GM21381 (cell line): ENCODE measurements around the gene PODXL2.
"Not testable (repeated sequence)": the region's sequence is repeated elsewhere in the genome, so short reads cannot be mapped to it uniquely, and the experiment has no call there.

ENCODE experiments used
- ATAC-seq: cut with Tn5 transposase; IDR thresholded peaks from one replicate; pipeline ENCODE4 v1.9.1; 2021; ENCODE audit warnings: mild to moderate bottlenecking, moderate library complexity; ENCODE audit not compliant: unreplicated experiment

The PODXL2 gene

GRCh38 chr3:127674101-127674721 is 45.2 kb downstream of the PODXL2 start:
- ATAC-seq = no peak

- no peak for ATAC-seq
These were observed 45.8 kb downstream of the PODXL2 start for GRCh38 chr3:127674790-127675189.

- ATAC-seq = no peak
These were observed 46.8 kb downstream of the PODXL2 start for GRCh38 chr3:127675651-127676391.

GRCh38 chr3:127676456-127676855 is 47.5 kb downstream of the PODXL2 start:
- no peak for ATAC-seq

DNA sequence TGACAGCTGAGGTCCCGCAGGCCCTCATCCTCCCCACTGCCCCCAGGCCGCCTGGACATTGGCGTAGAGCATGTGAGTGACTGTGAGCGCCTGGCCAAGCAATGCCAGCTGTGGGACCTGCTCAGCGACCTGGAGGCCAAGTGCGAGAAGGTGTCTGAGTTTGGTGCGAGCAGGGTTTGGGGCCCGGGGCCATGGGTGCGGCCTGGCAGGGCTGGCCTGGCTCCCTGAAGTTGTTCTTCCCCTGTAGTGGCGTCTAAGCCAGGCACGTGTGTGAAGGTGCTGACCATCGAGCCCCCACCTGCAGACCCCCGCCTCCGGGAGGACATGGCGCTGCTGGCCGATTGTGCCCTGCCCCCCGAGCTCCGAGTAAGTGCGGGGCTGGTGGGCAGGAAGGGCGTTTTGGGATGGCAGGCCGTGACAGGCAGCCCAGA is 48.0 kb downstream of the PODXL2 start:
- ATAC-seq = no peak

DNA sequence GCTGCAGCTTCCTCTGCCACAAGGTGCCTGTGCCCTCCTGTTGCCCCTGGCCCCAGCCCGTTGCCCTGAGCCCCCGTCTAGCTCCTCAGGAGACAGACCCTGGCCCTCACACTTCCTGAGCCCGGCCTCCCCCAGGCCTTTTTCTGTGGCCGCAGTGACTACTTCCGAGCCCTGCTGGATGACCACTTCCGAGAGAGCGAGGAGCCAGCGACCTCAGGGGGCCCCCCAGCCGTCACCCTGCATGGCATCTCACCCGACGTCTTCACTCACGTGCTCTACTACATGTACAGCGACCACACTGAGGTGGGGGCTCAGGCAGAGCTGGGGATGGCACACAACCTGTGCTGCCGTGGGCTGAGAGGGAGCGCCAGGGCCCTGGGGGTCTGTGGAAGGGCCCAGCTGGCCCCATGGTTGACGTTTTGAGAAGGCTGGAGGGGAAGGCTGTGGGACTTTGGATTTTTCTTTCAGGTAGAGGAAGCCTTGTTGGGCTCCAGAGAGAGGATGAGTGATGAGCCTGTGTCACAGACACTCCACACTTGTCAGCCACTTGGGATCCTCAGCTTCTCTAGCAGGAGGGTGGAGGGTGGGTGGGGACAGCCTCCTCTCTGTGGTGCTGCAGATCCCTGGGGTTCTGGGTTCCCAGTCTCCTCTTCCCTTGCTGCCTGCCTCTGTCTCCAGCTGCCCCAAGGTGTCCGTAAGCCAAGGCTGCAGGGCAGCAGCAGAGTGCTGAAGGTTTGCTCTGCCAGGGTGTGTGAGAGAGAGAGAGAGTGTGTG is 48.7 kb downstream of the PODXL2 start:
- no peak for ATAC-seq

DNA sequence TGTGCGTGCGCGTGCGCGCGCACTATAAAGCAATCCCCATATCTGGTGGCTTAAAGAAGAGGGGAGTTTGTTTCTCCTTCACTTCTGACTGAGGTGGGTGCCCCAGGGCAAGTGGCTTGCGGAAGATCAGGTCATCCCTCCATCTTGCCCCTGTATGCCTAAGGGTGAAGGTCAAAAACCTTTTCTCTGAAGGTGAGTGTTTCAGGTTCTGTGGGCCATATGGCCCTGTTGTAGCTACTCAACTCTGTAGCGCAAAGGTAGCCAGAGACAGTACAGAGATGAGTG is 49.3 kb downstream of the PODXL2 start:
- ATAC-seq = no peak

DNA sequence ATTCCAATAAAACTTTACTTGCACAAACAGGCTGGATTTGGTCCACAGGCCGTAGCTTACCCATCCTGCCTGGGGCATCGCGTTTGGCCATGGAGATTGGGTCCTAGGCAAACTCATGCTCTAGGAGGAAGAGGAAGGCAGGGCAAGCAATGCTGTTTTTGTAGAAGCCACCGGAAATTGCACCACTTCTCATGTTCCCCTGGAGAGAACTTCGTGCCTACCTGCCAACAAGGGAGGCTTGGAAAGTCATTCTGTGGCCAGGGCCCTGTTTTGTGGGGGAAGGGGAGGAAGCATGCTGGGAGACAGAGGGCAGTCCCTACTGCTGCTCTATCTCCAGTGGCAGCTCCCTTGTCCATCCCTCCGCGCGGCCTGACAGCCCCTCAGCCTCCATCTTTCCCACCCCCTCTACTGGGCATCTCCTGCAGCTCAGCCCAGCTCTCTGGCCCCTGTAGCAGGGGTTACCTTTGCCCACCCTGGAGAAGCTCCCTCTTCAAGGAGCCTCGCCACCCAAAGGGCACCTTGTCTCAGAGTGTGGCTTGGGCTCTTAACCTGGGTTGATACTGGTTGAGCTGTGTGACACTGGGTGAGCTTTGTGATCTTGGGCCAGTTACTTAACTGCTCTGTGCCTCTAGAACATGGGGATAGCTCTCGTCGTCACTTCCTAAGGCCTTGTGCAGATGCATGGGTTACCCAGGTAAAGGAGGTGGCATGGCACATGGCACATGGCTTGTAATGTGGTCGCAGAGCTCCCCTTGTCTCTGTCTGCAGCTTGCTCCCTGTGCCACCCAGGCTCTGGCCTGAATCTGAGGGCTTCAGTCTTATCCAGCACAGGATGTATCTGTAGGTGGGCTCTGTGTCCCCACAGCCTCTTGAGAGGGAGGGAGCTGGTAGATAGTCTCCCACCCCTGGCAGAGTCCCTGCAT is 49.9 kb downstream of the PODXL2 start:
- ATAC-seq = no peak

DNA sequence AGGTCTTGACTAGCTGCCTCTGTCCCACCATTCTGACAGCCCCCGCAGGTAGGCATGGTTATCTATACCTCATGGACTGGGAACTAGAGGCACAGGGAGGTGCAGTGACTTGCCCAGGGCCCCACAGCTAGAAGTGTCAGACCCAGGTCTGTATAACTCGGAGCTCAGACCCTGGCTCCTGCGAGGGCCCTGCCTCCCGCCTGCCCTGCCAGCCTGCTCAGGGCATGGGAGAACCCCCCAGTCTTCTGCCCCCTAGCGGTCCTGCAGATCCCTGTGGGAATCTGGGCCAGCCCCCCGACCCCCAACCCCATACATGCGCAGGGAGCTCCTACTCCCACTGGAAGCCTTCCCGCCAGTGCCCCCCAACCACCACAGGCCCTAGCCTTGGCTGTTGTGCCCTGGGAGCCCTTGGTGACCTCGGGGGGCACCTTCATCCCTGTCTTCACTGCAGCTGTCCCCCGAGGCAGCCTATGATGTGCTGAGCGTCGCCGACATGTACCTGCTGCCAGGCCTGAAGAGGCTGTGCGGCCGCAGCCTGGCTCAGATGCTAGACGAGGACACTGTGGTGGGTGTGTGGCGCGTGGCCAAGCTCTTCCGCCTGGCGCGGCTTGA is 50.7 kb downstream of the PODXL2 start:
- no peak for ATAC-seq

GRCh38 chr3:127680146-127680661 is 51.2 kb downstream of the PODXL2 start:
- no peak for ATAC-seq

DNA sequence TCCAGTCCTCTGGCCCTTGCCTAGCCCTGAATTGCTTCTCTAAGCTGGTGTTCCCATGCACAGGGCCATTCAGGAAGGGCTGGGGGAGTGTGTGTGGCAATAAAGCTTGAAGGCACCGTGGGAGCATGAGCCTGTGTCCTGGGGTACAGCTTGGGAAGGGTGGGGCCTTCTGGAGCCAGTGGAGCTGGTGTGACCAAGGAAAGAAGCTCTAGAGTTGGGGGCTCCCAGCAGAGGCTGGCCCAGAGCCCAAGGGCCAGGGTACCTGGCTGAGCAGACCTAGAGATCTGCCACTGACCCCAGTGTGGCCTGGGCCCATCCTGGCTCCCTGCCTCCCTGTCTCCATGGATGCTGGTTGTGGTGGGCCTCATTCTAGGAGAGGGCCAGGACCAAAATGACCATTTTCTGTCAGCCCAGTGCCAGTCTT is 51.8 kb downstream of the PODXL2 start:
- no peak for ATAC-seq

GRCh38 chr3:127682175-127682554 is 53.2 kb downstream of the PODXL2 start:
- ATAC-seq = not testable (repeated sequence)

DNA sequence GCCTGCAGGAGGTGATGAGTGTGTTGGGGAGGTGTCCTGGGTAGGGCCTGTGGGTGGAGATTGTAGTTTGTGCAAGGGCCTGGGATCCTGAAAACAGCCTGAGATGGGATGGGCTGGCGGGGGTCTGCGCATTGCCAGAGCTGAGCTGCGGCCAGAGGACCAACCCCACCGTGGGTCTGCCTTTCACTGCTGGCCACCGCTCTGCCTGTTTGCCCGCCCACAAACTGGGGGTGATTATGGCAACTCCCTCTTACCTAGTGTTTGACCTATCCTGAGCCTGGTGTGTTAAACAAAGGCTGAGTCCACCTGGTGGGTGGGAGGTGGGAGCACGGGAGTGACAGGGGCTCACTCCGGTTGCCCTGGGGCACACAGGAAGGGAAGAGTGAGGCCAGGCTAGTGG is 53.6 kb downstream of the PODXL2 start:
- no peak for ATAC-seq

DNA sequence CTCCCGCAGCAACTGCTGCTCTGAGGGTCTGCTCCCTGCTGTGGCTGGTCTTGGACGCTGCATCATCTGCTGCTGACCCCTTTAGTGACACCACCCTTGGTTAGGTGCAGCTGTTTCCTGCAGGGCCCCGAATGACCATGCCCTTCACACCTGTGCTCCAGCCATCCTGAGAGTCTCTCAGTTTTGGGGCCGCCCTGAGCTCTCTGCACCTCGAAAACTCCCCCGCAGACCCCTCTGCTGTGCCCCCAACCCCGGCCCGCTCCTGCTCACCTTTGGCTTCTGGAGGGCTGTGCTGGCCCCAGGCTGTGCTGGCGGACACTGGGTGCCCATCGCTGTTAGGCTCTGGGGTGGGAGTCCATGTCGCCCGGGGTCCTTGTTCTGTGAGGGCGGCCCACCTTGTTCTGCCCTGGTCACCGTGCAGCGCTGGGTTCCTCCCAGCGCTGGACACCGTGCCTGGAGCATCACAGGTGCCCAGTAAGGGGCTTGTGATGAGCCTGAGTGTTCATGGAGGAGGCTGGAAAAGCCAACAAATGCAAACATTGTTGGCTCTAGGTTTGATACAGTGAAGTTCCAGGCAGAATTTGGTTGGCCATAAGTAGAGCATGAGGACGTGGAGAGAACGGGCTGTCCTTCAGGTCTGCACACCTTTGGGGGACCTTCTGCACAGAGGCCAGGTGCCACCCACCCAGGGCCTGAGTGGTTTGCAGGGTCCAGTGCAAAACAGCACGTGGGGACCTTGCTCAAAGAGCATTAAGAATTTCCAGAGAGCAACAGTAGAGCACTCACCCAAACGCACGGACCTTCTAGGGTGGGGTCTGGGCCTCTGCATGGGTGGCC is 56.1 kb downstream of the PODXL2 start:
- no peak for ATAC-seq

DNA sequence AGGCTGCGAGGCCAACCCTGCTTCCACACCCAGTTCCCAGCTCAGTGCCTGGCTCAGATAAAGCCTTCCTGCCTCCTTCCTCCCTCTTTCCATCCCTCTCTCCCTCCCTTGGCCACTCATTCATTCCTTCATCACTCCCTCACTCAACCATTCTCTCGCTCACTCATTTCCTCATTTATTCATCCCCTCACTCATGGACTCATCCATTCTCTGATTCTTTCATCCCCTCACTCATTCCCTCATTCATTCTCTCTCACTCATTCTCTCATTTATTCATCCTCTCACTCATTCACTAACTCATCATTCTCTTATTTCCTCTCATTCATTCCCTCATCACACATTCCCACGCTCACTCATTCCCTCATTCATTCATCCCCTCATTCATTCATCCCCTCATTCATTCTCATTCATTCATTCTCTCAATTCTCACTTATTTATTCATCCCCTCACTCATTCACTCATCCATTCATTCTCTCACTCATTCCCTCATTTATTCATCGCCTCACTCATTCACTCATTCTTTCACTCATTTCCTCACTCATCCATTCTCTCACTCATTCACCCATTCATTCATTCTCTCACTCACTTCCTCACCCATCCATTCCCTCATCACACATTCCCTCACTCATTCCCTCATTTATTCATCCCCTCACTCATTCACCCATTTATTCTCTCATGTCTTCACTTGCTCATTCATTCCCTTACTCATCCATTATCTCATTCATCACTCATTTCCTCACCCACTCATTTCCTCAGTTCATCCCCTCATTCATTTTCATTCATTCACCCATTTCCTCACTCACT is 56.9 kb downstream of the PODXL2 start:
- no peak for ATAC-seq

GRCh38 chr3:127686512-127686894 is 57.5 kb downstream of the PODXL2 start:
- ATAC-seq = no peak

DNA sequence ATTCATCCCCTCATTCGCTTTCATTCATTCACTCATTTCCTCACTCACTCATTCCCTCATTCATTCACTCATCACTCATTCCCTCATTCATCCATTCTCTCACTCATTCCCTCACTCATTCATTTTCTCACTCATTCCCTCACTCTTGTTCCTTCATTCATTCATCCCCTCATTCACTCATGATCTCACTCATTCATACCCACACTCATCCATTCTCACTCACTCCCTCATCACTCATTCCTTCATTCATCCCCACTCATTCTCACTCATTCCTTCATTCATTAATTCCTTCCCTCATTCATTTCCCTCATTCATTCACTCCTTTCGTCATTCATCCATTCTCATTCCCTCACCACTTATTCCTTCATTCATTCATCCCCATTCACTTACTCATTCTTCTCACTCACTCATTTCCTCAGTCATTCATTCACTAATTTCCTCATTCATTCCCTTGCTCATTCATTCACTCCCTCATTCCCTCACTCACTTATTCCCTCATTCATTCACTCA is 58.3 kb downstream of the PODXL2 start:
- no peak for ATAC-seq

DNA sequence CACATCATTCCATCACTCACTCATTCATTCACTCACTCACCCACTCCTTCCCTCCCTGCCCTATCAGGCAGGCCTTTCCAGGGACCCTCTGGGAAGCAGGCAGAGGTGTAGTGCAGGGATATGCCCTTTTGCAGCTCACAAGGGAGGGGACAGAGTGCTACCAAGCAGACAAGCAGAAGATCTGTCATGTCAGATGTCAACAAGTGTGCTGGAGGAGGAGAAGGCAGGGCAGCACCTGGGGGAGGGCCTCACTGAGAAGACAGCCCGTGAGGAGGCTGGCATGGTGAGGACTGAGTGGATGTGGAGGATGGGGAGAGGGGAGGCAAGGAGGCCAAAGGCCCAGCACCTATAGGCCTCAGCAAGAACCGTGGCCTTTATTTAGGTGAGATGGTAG is 59.0 kb downstream of the PODXL2 start:
- ATAC-seq = no peak
